ES-I3 (cell line): ENCODE data around the gene TSPAN10.
A peak's percentile ranks its signal among the peaks of the same experiment; 100 is the strongest.
"Not testable (repeated sequence)": the region's sequence is repeated elsewhere in the genome, so short reads cannot be mapped to it uniquely, and the experiment has no call there.

Experiments
- H3K36me3 ChIP-seq: 2 replicates; pipeline ENCODE4 v1.6.1; 2013; ENCODE audit warnings: mild to moderate bottlenecking, low read length, control low read depth, moderate library complexity; ENCODE audit not compliant: insufficient read depth
- H3K4me1 ChIP-seq: 2 replicates; pipeline ENCODE4 v1.6.1; 2013; ENCODE audit warnings: mild to moderate bottlenecking, control low read depth, low read length; ENCODE audit not compliant: insufficient read depth
- H3K9ac ChIP-seq: 2 replicates; pipeline ENCODE4 v1.6.1; 2013; ENCODE audit warnings: low read depth, mild to moderate bottlenecking, low read length, moderate library complexity
- H3K9me3 ChIP-seq: 2 replicates; pipeline ENCODE4 v1.6.1; 2013; ENCODE audit warnings: mild to moderate bottlenecking, low read length, moderate library complexity; ENCODE audit not compliant: control insufficient read depth, insufficient read depth

TSPAN10 gene

GRCh38 chr17:81660441-81660840 is 23.4 kb downstream of the TSPAN10 start:
- Histone ChIP-seq H3K9me3 (no peaks in the 10 kb centered on the region), H3K36me3 (0 out of 2 replicates have a peak, but pooled peaks cover 2% of the 10 kb centered on the region), H3K4me1 (peaks cover 6% of the 10 kb centered on the region; the same call in 1 of the 2 replicates), H3K9ac (no peak overlapping the region)

GRCh38 chr17:81662002-81662401 is 25.0 kb downstream of the TSPAN10 start:
- Histone ChIP-seq H3K9ac (no peak overlapping the region), H3K36me3 (0 out of 2 replicates have a peak, but pooled peaks cover 2% of the 10 kb centered on the region), H3K9me3 (no peaks in the 10 kb centered on the region), H3K4me1 (peaks cover 6% of the 10 kb centered on the region; the same call in 1 of the 2 replicates)

GRCh38 chr17:81664051-81664470 is 27.1 kb downstream of the TSPAN10 start:
- Histone ChIP-seq H3K4me1 (peaks cover 9% of the 10 kb centered on the region; the same call in 1 of the 2 replicates), H3K36me3 (peaks cover 14% of the 10 kb centered on the region), H3K9me3 (no peaks in the 10 kb centered on the region; the same call in 1 of the 2 replicates), H3K9ac (no peak overlapping the region)

GRCh38 chr17:81665205-81666091 is 28.5 kb downstream of the TSPAN10 start:
- Histone ChIP-seq H3K36me3 (peaks cover 24% of the 10 kb centered on the region), H3K9ac (peak overlapping the region; percentile 99)

GRCh38 chr17:81666092-81666341 is 29.0 kb downstream of the TSPAN10 start:
- H3K4me1 ChIP-seq: peaks cover 9% of the 10 kb centered on the region; the same call in 1 of the 2 replicates
- peaks cover 26% of the 10 kb centered on the region for H3K36me3 ChIP-seq
- peak overlapping the region; percentile 99 for H3K9ac ChIP-seq
- no peaks in the 10 kb centered on the region; the same call in 1 of the 2 replicates for H3K9me3 ChIP-seq

More at GRCh38 chr17:81665205-81666091, 28.5 kb downstream of the TSPAN10 start:
- no peaks in the 10 kb centered on the region; the same call in 1 of the 2 replicates for H3K9me3 ChIP-seq
- H3K4me1 ChIP-seq: peaks cover 9% of the 10 kb centered on the region; the same call in 1 of the 2 replicates

DNA sequence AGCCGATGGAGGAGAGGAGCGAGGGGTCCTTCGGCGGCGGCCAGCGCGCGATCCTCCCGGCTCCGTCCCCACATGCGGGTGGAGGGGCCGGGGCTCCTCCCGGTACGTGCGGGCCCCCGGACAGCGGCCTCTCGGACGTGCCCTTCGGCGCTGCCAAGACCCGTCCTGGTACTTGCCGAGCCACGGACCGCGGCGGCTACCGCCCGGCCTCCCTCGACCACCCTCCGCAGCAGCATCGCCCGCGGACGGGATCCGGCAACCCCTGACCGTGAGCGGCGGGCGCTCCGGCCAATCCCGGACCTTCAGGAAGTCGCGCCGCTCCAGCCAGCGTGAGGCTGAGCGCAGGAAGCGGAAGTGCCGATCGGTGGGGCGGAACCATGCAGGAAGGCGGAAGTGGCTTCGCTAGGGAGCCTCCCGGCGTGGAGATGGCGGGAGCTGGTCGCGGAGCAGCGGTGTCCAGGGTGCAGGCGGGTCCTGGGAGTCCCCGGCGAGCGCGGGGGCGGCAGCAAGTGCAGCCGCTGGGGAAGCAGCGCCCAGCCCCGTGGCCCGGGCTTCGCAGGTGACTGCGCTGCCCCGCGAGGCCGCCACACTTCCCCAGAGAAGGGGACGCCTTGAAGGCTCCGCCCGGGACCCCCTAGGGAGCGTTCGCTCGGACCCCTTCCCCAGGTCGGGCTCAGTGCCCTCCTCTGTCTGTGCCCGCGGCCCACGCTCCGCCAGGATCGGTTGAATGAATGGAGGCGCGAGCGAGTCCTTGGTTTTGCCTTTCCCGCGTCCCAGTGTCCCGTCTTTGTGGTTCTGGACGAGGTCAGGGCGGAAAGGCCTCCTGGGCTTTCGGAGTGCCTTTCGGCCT is 29.6 kb downstream of the TSPAN10 start, which contains the start of the genes CCDC137 and OXLD1:
Gene CCDC137, plus strand, starts transcription at position 396 of the 850 bp plus-strand sequence. Its CDS starts 30 bp downstream, at position 426.
Gene OXLD1, minus strand, starts transcription at position 264 of the 850 bp plus-strand sequence. Its CDS starts 28 bp downstream, at position 236.
- peak within 1 kb of the TSS; percentile 99 for H3K9ac ChIP-seq
- H3K36me3 ChIP-seq: peaks cover 28% of the 10 kb centered on the region

DNA sequence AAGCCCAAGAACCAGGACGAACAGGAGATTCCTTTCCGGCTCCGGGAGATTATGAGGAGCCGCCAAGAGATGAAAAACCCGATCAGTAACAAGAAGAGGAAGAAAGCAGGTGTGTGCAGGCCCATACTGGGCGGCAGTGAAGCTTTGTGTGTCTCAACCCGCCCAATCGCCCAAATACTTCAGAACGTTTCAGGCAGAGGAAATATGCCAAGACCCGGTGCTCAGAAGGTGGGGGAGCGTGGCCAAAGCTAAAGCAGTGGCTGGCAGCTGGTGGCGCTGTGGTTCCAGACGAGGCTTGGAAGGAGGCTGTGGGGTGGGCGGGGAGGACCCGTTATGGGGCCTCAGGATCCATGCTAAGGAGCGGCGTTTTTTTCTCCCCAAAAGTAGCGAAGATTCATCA is 30.8 kb downstream of the TSPAN10 start:
- Histone ChIP-seq H3K9me3 (no peaks in the 10 kb centered on the region; the same call in 1 of the 2 replicates), H3K36me3 (peaks cover 35% of the 10 kb centered on the region), H3K9ac (peak overlapping the region; percentile 20; the same call in 1 of the 2 replicates), H3K4me1 (peaks cover 7% of the 10 kb centered on the region; the same call in 1 of the 2 replicates)

More for the DNA sequence above, 29.6 kb downstream of the TSPAN10 start, which contains the start of the genes CCDC137 and OXLD1:
- H3K4me1 ChIP-seq: peaks cover 9% of the 10 kb centered on the region; the same call in 1 of the 2 replicates
- H3K9me3 ChIP-seq: no peaks in the 10 kb centered on the region; the same call in 1 of the 2 replicates

DNA sequence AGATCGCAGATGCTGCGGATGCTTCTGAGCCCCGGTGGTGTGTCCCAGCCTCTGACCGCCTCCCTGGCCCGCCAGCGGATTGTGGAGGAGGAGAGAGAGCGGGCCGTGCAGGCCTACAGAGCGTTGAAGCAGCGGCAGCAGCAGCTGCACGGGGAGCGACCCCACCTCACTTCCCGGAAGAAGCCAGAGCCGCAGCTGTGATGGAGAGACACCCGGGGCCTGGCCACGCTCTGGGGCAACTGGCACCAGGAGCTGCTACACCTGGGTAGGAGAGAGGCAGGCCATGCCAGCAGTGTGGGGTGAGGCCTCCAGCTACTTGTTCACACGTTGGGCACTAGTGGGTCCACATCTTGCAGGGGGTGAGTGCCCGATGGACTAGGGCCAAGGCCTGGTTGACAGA is 35.5 kb downstream of the TSPAN10 start:
- peaks cover 33% of the 10 kb centered on the region for H3K36me3 ChIP-seq
- no peaks in the 10 kb centered on the region; the same call in 1 of the 2 replicates for H3K9me3 ChIP-seq
- H3K4me1 ChIP-seq: peaks cover 2% of the 10 kb centered on the region; the same call in 1 of the 2 replicates
- H3K9ac ChIP-seq: no peak overlapping the region

DNA sequence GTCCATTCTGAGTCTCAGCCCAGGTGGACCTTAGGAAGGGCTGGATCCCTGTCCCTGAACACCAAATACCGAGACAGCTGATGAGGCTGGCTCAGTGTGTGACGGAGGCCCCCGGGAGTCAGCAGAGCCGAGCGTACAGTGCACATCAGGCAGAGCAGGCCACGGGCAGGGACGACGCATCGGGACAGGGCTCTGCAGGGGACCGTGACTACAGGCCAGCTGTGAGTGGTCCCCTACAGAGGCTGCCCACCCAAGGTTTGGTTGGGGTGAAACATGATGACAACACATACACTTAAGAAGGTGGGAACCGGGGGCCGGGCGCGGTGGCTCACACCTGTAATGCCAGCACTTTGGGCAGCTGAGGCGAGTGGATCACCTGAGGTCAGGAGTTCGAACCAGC is 36.0 kb downstream of the TSPAN10 start:
- Histone ChIP-seq H3K9me3 (no peaks in the 10 kb centered on the region; the same call in 1 of the 2 replicates), H3K9ac (no peak overlapping the region), H3K4me1 (no peaks in the 10 kb centered on the region), H3K36me3 (peaks cover 29% of the 10 kb centered on the region)

- Histone ChIP-seq H3K36me3 (peaks cover 22% of the 10 kb centered on the region), H3K4me1 (no peaks in the 10 kb centered on the region), H3K9me3 (no peaks in the 10 kb centered on the region; the same call in 1 of the 2 replicates), H3K9ac (no peak overlapping the region)
Observed at GRCh38 chr17:81673561-81674258, 36.7 kb downstream of the TSPAN10 start.

GRCh38 chr17:81675515-81676221 is 38.7 kb downstream of the TSPAN10 start:
- H3K9me3 ChIP-seq, H3K4me1 ChIP-seq, H3K9ac ChIP-seq, H3K36me3 ChIP-seq: not testable (repeated sequence)

DNA sequence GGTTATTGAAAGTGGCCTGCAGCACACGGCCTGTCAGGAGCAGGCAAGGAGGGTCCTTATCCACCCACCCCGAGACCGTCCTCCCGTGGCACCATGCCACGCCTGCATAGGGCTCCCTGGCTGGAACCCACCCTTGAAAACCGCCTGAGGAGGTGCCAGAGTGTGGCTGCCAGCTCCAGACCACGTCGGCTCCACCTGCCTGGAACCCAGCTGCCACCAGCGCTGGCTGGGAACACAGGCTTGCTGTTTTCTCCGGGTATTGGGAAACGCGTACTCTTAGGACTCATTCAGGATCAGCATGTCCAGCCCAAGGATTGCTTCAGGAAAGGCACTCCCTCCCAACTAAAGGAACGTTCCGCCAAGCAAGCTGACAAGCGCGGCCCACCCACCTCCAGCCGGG is 39.9 kb downstream of the TSPAN10 start:
- Histone ChIP-seq H3K36me3 (peaks cover 3% of the 10 kb centered on the region; the same call in 1 of the 2 replicates), H3K9ac (no peak overlapping the region), H3K9me3 (no peaks in the 10 kb centered on the region), H3K4me1 (no peaks in the 10 kb centered on the region)

DNA sequence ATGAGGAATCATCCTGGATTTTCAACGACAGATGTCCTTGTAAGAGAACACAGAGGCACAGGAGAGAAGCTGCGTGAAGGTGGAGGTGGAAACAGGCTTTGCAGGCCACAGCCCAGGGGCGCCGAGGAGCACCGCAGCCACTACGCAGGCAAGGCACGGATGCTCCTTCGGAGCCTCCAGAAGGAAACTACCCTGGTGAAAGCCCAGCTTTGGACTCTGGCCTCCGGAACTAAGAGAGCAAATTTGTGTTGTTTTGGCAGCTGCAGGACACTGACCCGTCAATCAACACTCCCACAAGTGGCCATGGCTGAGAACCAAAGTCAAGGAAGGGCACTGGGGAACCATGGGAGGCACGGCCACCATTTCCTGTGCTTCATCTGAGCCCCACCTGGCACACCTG is 43.2 kb downstream of the TSPAN10 start:
- Histone ChIP-seq H3K4me1 (peaks cover 10% of the 10 kb centered on the region; the same call in 1 of the 2 replicates), H3K9ac (no peak overlapping the region), H3K36me3 (no peaks in the 10 kb centered on the region; the same call in 1 of the 2 replicates), H3K9me3 (no peaks in the 10 kb centered on the region)
